Measurements from ENCODE around the gene COASY.

DNA sequence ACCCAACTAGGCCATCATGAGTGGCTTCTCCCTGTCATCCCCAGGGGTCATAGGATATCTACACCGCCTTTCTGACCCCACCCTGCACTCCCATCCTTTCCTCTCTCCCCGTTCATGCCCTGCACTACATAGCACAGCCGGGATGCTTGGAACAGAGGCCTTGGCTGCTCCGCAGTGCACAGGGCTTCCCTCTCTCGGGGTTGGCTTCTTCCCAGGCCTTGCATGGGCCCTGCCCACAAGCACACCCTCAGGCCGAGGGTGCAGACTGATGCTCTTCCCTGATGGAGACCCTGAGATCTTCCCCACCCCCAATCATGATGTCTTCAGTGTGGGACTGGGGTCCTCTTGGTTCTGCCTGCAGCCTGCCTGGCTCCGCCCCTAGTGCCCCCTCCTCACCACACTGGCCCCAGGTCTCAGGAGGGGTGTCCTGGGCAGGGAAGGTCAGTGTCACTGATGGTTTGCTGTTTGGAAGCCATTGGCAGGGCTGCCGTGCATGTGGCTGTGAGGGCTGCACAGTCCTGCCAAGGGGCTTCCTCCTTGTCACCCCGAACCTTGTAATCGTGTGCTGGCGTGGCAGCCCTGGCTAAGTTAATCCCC, 40.2 kb upstream of the COASY start:
- TF ChIP-seq EZH2 (optimal IDR thresholded peaks at IDR 0.05; ENCODE audit: low read depth, low read length) = no peak
- TF ChIP-seq, protein P1, sequence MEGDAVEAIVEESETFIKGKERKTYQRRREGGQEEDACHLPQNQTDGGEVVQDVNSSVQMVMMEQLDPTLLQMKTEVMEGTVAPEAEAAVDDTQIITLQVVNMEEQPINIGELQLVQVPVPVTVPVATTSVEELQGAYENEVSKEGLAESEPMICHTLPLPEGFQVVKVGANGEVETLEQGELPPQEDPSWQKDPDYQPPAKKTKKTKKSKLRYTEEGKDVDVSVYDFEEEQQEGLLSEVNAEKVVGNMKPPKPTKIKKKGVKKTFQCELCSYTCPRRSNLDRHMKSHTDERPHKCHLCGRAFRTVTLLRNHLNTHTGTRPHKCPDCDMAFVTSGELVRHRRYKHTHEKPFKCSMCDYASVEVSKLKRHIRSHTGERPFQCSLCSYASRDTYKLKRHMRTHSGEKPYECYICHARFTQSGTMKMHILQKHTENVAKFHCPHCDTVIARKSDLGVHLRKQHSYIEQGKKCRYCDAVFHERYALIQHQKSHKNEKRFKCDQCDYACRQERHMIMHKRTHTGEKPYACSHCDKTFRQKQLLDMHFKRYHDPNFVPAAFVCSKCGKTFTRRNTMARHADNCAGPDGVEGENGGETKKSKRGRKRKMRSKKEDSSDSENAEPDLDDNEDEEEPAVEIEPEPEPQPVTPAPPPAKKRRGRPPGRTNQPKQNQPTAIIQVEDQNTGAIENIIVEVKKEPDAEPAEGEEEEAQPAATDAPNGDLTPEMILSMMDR (IDR thresholded peaks at IDR 0.05; ENCODE audit: low read length) = no peak
